Tibial nerve (tissue), 4 donors: ENCODE measurements around the gene RIN3. TPM values are rescaled to one million over a fixed set of nuclear protein-coding genes. Genes with fewer than 3 reads are reported as not detected.

ENCODE experiments used
- DNase-seq, 2 donors: peaks; one replicate each; pipeline ENCODE4 v3.0.0-alpha.2; 2019; ENCODE audit warnings: low spot score in 2 of 2
- H3K27ac ChIP-seq, 4 donors: fragments of 200-600 bp; sonication (generic) in 3 of 4; one replicate each; pipeline ENCODE4 v1.5.1; 2017 to 2019; ENCODE audit warnings: mild to moderate bottlenecking in 1 of 4
- H3K27me3 ChIP-seq, 2 donors: fragments of 200-600 bp; sonication (generic) in 1 of 2; one replicate each; pipeline versions ENCODE4 v1.5.1 to v1.6.0; 2017 to 2019
- H3K36me3 ChIP-seq, 3 donors: fragments of 200-600 bp; sonication (generic); one replicate each; pipeline ENCODE4 v1.5.1; 2018 to 2019
- H3K4me1 ChIP-seq, 4 donors: fragments of 200-600 bp; sonication (generic) in 3 of 4; one replicate each; pipeline ENCODE4 v1.5.1; 2017 to 2019
- H3K4me3 ChIP-seq, 4 donors: fragments of 200-600 bp; sonication (generic) in 3 of 4; one replicate each; pipeline ENCODE4 v1.5.1; 2017 to 2019; ENCODE audit warnings: mild to moderate bottlenecking in 1 of 4, moderate library complexity in 1 of 4
- H3K9me3 ChIP-seq, 4 donors: fragments of 200-600 bp; sonication (generic) in 3 of 4; one replicate each; pipeline ENCODE4 v1.5.1; 2017 to 2019
- EP300 ChIP-seq, 2 donors: sonication (generic); formaldehyde crosslinking; IDR thresholded peaks; one replicate each; pipeline ENCODE4 v1.6.1; 2017; ENCODE audit warnings: antibody characterized with exemption in 2 of 2, mild to moderate bottlenecking in 1 of 2
- POLR2A ChIP-seq, 2 donors: fragments of 450-650 bp; IDR thresholded peaks; one replicate each; pipeline ENCODE4 v1.6.1; 2017; ENCODE audit warnings: antibody characterized with exemption in 2 of 2, mild to moderate bottlenecking in 2 of 2, moderate library complexity in 2 of 2
- WGBS, 2 donors: methylation state at CpG; one replicate each; pipeline ENCODE4 v1.1.5; 2018; 5-methylcytosine and 5-hydroxymethylcytosine counted together
- total RNA-seq, 4 donors: library from RNA; depleted of rRNA; stranded (reverse); fragments of >200 nt; gene quantifications; one replicate each; pipeline ENCODE4 v1.1.0, GENCODE V29; 2016
- TF ChIP-seq, protein P1 (sequence below), 5 experiments: fragments of 200-600 bp in 3 of 5; fragments of 450-650 bp in 2 of 5; sonication (generic) in 3 of 5; IDR thresholded peaks; one replicate each; pipeline ENCODE4 v1.5.1; 2016 to 2019; ENCODE audit warnings: antibody characterized with exemption in 5 of 5, mild to moderate bottlenecking in 3 of 5, moderate library complexity in 2 of 5

The RIN3 gene
- total RNA-seq, 4 donors from 2014 or later: 14.2 to 34.2 (median 15.5) TPM

DNA sequence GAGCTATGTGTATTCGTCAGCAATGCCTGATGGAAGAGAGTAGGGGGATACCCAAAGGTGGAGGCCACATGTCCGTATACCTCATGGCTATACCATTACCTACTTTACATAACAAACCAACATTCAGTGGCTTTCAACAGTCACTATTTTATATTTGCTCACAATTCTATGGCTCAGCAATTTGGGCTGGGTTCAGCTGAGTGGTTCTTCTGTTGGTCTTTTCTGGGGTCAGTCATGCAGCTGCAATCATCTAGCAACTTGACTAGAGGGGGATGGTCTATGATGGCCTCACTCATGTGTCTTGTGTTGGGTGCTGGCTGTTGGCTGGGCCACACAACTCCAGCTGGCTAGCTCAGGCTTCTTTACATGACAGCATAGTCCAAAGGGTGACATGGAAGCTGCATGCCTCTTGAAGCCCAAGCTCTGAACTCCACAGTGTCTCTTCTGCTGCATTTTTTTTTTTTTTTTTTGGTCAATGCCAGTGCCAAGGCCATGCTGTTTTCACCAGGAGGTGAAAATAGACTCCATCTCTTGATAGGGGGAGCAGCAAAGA is 53.7 kb downstream of the RIN3 start:
- WGBS, 2 donors: 93 to 95% methylated on average over 2 of the region's 2 CpGs
- no peak overlapping the region for H3K27ac ChIP-seq
- peaks cover 0 to 22% (median 0%) of the 10 kb centered on the region in 3 donors for H3K36me3 ChIP-seq
- DNase-seq: no peak
- peaks cover 0 to 7% (median 0%) of the 10 kb centered on the region in 4 donors for H3K4me1 ChIP-seq
- peaks cover 0 to 11% (median 0%) of the 10 kb centered on the region in 4 donors for H3K9me3 ChIP-seq
- TF ChIP-seq, protein P1, sequence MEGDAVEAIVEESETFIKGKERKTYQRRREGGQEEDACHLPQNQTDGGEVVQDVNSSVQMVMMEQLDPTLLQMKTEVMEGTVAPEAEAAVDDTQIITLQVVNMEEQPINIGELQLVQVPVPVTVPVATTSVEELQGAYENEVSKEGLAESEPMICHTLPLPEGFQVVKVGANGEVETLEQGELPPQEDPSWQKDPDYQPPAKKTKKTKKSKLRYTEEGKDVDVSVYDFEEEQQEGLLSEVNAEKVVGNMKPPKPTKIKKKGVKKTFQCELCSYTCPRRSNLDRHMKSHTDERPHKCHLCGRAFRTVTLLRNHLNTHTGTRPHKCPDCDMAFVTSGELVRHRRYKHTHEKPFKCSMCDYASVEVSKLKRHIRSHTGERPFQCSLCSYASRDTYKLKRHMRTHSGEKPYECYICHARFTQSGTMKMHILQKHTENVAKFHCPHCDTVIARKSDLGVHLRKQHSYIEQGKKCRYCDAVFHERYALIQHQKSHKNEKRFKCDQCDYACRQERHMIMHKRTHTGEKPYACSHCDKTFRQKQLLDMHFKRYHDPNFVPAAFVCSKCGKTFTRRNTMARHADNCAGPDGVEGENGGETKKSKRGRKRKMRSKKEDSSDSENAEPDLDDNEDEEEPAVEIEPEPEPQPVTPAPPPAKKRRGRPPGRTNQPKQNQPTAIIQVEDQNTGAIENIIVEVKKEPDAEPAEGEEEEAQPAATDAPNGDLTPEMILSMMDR (IDR thresholded peaks at IDR 0.05): no peak
- TF ChIP-seq EP300 (IDR thresholded peaks at IDR 0.05) (no peak), POLR2A (IDR thresholded peaks at IDR 0.05) (no peak)
- H3K27me3 ChIP-seq: no peaks in the 10 kb centered on the region
- no peak overlapping the region for H3K4me3 ChIP-seq

DNA sequence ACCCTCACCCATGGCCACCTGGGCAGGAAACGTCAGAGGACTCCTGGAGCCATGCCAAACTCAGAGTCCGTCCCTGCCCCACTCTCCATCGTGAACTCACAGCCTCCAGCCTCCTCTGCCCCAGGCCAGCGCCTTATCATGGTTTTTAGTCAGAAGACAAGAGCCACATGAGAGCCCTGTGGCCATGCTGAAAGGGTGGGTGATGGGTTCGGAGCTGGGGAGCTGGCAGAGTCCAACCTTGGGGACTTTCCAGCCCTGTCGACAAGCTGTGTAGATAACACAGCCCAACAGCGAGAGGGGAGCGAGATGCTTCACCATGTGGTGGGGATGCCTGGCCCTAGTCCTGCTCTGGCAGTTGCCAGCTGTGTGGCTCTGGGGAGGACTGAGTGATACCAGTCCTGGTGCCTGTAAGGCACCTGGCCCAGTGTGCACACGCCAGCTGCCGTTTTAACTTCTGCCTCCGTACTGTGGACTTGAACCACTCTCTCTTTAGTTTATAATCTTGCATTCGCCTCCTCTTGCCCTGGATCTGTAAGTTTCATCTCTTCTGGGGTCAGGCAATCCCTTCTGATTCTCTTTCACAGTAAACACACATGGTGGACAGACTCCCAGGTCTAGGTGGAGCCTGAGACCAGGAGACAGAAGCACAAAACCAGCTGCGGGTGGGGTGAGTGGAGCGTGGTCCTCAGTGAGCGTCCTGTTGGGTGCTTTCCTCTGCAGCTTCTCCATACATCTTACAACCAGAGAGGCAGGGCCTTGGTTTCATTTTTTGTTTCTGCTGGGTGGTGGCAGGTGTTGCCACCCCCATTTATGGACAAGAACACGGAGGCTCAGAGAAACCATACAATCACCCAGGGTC is 55.3 kb downstream of the RIN3 start:
- Histone ChIP-seq H3K27me3 (no peaks in the 10 kb centered on the region), H3K36me3 (peaks cover 0 to 22% (median 0%) of the 10 kb centered on the region in 3 donors), H3K27ac (no peak overlapping the region), H3K4me3 (no peak overlapping the region), H3K4me1 (peaks cover 0 to 4% (median 0%) of the 10 kb centered on the region in 4 donors), H3K9me3 (peaks cover 0 to 11% (median 0%) of the 10 kb centered on the region in 4 donors)
- WGBS, 2 donors: 84 to 90% methylated on average over 16 of the region's 16 CpGs
- TF ChIP-seq, protein P1 (IDR thresholded peaks at IDR 0.05): no peak
- TF ChIP-seq EP300 (IDR thresholded peaks at IDR 0.05) (no peak), POLR2A (IDR thresholded peaks at IDR 0.05) (no peak)
- DNase-seq: no peak

DNA sequence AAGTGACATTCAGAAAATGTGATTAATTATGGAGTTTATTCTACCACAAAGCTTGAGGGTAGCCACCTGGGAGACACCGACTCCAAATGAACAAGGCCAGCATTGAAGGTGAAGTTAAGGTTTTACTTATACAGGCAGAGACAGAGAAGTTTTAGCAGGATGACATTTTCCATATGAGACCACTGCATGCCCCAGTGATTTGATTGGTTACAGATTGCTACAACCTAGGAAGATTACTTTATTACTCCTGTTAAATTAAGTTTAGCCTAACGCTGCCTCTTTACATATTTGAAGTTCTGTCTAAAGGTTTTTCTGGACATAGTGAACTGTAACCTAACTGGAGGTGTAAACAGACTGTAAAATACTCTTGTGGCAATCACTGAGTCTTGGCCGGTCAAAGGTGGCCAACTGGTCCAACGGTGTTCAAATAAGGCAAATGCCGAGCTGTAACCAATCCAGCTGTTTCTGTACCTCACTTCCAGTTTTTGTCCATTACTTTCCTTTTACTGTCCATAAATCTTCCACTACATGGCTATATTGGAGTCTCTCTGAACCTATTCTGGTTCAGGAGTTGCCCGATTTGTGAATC is 57.2 kb downstream of the RIN3 start:
- DNase-seq: no peak
- peaks cover 0 to 17% (median 0%) of the 10 kb centered on the region in 3 donors for H3K36me3 ChIP-seq
- no peaks in the 10 kb centered on the region for H3K27me3 ChIP-seq
- H3K27ac ChIP-seq: no peak overlapping the region
- peaks cover 0 to 11% (median 0%) of the 10 kb centered on the region in 4 donors for H3K9me3 ChIP-seq
- TF ChIP-seq POLR2A (IDR thresholded peaks at IDR 0.05) (no peak), EP300 (IDR thresholded peaks at IDR 0.05) (no peak)
- TF ChIP-seq, protein P1 (IDR thresholded peaks at IDR 0.05): no peak
- no peaks in the 10 kb centered on the region for H3K4me1 ChIP-seq
- H3K4me3 ChIP-seq: no peak overlapping the region
- WGBS, 2 donors: 84 to 90% methylated on average over 6 of the region's 6 CpGs

DNA sequence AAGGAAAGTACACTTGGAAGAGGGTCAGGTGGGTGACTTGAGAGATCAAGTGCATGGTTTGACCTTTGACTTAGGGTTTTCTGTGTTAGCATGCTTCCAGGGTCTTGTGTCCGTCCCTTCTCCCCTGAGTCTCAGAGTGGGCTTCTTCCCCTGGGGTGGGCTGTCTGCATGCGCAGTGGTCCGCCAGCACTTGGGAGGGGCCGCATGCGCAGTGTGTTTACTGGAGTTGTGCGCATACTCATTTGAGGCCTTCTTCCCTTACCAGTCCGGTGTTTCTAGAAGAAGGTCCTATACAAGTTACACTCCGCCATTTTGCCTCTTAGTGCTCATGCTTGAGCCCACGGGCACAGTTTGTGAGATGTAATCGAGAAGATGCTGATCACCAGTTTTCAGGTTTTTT is 58.5 kb downstream of the RIN3 start:
- TF ChIP-seq EP300 (IDR thresholded peaks at IDR 0.05) (no peak), POLR2A (IDR thresholded peaks at IDR 0.05) (no peak)
- TF ChIP-seq, protein P1 (IDR thresholded peaks at IDR 0.05): no peak
- no peaks in the 10 kb centered on the region for H3K4me1 ChIP-seq
- peaks cover 0 to 5% (median 0%) of the 10 kb centered on the region in 4 donors for H3K9me3 ChIP-seq
- no peaks in the 10 kb centered on the region for H3K27me3 ChIP-seq
- 94 to 96% methylated on average over 10 of the region's 10 CpGs for WGBS, 2 donors
- H3K27ac ChIP-seq: no peak overlapping the region
- DNase-seq: no peak
- no peak overlapping the region for H3K4me3 ChIP-seq
- peaks cover 0 to 11% (median 0%) of the 10 kb centered on the region in 3 donors for H3K36me3 ChIP-seq
